Occipital lobe (tissue), 2 donors: ENCODE measurements around the gene CAPG. TPM values are rescaled to one million over a fixed set of nuclear protein-coding genes. Genes with fewer than 3 reads are reported as not detected.
"Not testable (repeated sequence)": the region's sequence is repeated elsewhere in the genome, so short reads cannot be mapped to it uniquely, and the experiment has no call there.

Experiments used
- DNase-seq: peaks from one replicate; lab custom pipeline; 2025; lab: John Stamatoyannopoulos, UW
- total RNA-seq: library from RNA; depleted of rRNA; stranded (reverse); fragments of >200 nt; gene quantifications from one replicate; pipeline ENCODE4 v1.2.3, GENCODE V29; 2014

The CAPG gene
- total RNA-seq, result 11.1 TPM

GRCh38 chr2:85409845-85410583 lies at the start of gene CAPG:
Gene CAPG (minus strand): TSS chr2:85410366. CDS start chr2:85402145, 8,221 bp downstream.
- no peak for DNase-seq

- DNase-seq, result no peak
Observed at GRCh38 chr2:85459771-85460170, 49.6 kb upstream of the CAPG start.

GRCh38 chr2:85458601-85459563 lies 48.7 kb upstream of the CAPG start:
- no peak for DNase-seq

GRCh38 chr2:85457877-85458316 lies 47.7 kb upstream of the CAPG start:
- DNase-seq, result no peak

- DNase-seq, result no peak
Observed at GRCh38 chr2:85457043-85457442, 46.9 kb upstream of the CAPG start.

DNA sequence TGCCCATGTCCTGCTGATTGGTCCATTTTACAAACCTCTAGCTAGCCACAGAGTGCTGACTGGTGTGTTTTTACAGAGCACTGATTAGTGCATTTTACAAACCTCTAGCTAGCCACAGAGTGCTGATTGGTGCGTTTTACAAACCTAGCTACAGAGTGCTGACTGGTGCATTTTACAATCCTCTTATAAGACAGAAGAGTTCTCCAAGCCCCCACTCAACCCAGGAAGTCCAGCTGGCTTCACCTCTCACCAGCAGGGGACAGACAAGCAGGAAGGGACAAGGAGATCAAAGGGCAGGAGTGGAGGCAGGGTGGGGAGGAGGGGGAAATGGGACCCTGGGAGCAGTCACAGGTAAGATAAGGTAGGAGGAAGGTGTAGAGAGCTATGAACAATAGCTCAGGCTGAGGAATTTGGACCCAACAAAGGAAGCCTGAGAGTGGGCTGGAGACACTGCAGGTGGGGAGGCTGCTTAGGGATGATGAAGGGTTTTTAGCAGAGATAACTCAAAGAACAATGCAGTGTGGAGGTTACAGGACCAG lies 45.5 kb upstream of the CAPG start:
- DNase-seq, result no peak

GRCh38 chr2:85453571-85453970 lies 43.4 kb upstream of the CAPG start:
- no peak for DNase-seq

DNA sequence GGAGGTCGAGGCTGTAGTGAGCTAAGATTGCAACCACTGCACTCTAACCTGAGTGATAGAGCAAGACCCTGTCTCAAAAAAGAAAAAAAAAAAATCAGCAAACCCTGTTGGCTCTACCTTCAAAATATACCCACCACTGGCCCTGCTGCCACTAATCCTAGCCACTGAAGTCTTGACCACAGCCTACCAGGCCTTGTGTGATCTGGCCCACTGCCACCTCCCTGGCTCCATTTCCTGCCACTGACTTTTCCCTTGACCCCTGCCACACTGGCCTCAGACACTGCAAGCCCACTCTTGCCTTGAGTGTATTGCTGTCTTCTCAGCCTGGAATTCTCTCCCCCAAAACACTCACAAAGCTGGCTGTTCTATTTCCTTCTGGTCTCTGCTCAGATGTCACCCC lies 42.1 kb upstream of the CAPG start:
- DNase-seq, result no peak

- DNase-seq, result no peak
Observed at GRCh38 chr2:85449214-85449588, 39.0 kb upstream of the CAPG start.

DNA sequence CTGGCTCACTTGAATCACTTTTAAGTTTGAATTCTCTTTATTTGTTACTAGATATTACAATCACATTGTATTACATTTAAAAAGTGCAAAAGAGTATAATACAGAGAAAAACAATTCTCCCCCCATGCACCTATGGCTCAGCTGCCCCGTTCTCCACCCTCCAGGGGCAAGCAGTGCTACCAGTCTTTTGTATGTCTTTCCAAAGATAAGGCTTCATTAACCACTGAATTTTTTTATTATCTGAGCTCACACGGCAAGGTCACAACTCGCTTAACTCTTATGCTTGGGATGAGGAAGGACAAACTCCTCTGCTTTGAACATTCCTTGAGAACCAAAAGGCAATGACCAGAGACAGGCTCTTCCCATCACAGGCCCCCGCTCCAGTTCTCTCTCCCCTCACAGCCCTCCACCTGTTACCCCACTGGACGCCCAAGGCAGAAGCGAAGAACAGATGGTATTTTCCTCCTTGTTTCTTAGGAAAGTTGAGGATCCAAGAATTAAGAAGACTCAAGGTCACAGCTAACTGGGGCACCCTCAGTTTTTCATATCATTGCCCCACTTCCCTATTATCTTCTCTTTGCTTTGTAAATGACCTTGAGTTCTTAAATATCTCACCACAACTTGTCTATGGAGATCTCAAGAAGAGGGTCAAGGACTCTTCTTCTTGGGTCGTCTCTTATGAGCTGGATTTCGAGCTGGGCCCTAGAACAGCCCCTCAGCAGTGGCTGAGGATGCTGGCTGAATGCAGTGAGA lies 38.5 kb upstream of the CAPG start:
- no peak for DNase-seq

GRCh38 chr2:85447222-85447585 lies 37.0 kb upstream of the CAPG start:
- no peak for DNase-seq

GRCh38 chr2:85446296-85447221 lies 36.4 kb upstream of the CAPG start:
- no peak for DNase-seq

DNA sequence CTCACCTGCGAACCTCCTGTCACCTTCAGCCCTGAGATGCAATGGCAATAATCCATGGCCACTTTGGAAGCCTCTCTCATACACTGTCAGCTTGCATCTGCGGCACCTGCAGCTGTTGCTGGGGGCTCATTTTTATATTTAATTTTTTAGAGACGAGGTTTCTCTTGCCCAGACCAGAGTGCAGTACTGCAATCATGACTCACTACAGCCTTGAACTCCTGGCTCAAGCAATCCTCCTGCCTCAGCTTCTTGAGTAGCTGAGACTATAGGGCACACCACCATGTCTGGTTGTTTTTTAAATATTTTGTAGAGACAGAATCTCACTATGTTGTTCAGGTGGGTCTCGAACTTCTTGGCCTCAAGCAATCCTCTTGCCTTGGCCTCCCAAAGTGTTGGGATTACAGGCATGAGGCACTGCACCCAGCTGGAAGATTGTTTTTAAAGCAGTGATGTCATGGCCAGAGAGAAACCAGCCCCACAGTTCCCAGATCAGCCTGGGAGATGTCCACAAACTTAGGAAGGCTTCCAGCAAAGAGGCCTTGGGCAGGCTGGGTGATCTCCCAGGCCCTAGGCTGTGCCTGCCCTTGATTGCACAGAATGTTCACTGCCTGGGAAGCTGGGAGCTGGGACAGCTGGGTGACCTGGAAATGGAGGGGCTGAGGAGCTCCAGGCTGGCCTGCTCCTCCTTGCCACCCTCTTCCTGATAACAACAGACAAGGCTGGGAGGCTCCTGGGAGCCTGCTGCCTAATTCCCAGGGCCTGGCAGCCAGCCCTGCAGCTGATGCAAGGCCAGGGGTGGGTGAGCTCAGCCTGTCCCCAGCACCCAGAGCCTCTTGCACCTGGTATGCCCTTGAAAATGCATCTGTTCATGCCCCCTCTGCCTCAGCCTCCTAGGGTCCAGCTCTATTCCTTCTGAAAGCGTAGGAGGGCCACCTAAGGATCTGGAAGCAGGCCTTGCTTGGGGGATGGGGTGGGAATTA lies 35.4 kb upstream of the CAPG start:
- DNase-seq, result no peak

GRCh38 chr2:85444629-85445172 lies 34.5 kb upstream of the CAPG start:
- DNase-seq, result no peak

- no peak for DNase-seq
Observed at GRCh38 chr2:85441864-85442263, 31.7 kb upstream of the CAPG start.

- DNase-seq, result no peak
Observed at GRCh38 chr2:85440729-85441128, 30.6 kb upstream of the CAPG start.

DNA sequence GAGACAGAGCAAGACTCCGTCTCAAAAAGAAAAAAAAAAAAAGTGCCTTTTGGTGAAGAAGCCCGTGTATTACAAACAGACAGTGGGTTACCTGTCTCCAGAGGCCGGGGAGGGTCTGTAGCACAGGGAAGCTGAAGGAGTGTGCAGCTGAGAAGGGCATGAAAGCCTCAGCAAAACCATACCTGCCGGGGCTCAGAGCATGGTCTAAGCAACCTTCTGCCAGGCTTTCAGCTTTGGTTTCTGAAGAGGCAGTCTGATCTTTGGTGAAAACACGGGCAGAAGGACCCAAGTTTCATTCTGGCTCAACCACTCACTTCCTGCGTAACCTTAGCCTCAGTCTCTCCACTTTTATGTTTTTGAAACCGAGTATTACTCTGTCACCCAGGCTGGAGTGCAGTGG lies 29.8 kb upstream of the CAPG start:
- DNase-seq, result no peak

GRCh38 chr2:85439569-85439968 lies 29.4 kb upstream of the CAPG start:
- not testable (repeated sequence) for DNase-seq

DNA sequence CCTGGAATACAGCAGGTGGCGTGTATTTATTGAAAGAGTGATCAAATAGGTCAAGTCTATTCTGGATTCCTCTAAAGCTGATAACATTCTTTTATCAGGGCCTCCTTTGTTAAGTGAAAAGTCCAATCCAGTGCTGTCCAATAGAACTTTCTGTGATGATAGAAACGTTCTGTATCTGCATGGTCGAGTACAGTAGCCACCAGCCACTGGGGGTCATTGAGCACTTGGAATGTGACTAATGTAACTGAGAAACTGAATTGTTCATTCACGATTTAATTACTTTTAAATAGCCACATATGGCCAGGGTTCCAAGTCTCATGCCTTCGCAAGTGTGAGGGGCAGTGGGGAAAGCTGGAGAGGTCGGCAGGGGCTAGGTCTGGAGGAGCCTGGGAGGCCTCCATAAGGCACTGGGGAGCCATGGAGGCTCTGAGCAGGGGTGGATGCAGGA lies 28.9 kb upstream of the CAPG start:
- DNase-seq, result no peak
